Neuronal stem cell (in vitro differentiated cells): Measurements from ENCODE around the gene TBATA.
A peak's percentile ranks its signal among the peaks of the same experiment; 100 is the strongest.

Experiments
- DNase-seq: peaks from one replicate; pipeline ENCODE4 v3.0.0-alpha.2; 2013; ENCODE audit warnings: low spot score
- H2AFZ ChIP-seq: one replicate; pipeline ENCODE4 v1.6.1; 2013; ENCODE audit warnings: mild to moderate bottlenecking, low read length, inconsistent platforms
- H2AK5ac ChIP-seq: 2 replicates; pipeline ENCODE4 v1.6.1; 2013; ENCODE audit warnings: low read depth, mild to moderate bottlenecking, inconsistent platforms, low read length, moderate library complexity, mixed read lengths
- H2BK120ac ChIP-seq: 2 replicates; pipeline ENCODE4 v1.6.1; 2013; ENCODE audit warnings: low read depth, mild to moderate bottlenecking, inconsistent platforms, low read length, moderate library complexity, mixed read lengths
- H2BK12ac ChIP-seq: one replicate; pipeline ENCODE4 v1.6.1; 2013; ENCODE audit warnings: low read length, inconsistent platforms
- H2BK15ac ChIP-seq: 2 replicates; pipeline ENCODE4 v1.6.1; 2013; ENCODE audit warnings: mild to moderate bottlenecking, low read length, inconsistent platforms, mixed read lengths
- H2BK5ac ChIP-seq: one replicate; pipeline ENCODE4 v1.6.1; 2013; ENCODE audit warnings: inconsistent platforms, mild to moderate bottlenecking, low read length, moderate library complexity
- H3K14ac ChIP-seq: one replicate; pipeline ENCODE4 v1.6.1; 2013; ENCODE audit warnings: low read length, inconsistent platforms
- H3K18ac ChIP-seq: 2 replicates; pipeline ENCODE4 v1.6.1; 2013; ENCODE audit warnings: low read length, inconsistent platforms
- H3K23ac ChIP-seq: 2 replicates; pipeline ENCODE4 v1.6.1; 2013; ENCODE audit warnings: low read depth, mild to moderate bottlenecking, mixed read lengths, low read length, inconsistent platforms; ENCODE audit not compliant: poor library complexity
- H3K27ac ChIP-seq: replicated peaks from 3 replicates; pipeline ENCODE4 v1.5.1; 2013; ENCODE audit warnings: low read length, inconsistent platforms
- H3K27me3 ChIP-seq, 3 experiments: 2 replicates each; pipeline ENCODE4 v1.6.1; 2013; ENCODE audit warnings: low read length in 3 of 3, mild to moderate bottlenecking in 2 of 3, inconsistent platforms in 1 of 3, low read depth in 1 of 3, mixed read lengths in 1 of 3, moderate library complexity in 1 of 3; ENCODE audit not compliant: control insufficient read depth in 3 of 3, insufficient read depth in 3 of 3
- H3K36me3 ChIP-seq, 2 donors: replicated peaks in 1 of 2; 2 replicates each; pipeline ENCODE4 v1.6.1; 2013; ENCODE audit warnings: low read length in 2 of 2; ENCODE audit not compliant: control insufficient read depth in 2 of 2, insufficient read depth in 2 of 2
- H3K4ac ChIP-seq: 2 replicates; pipeline ENCODE4 v1.6.1; 2013; ENCODE audit warnings: inconsistent platforms, mild to moderate bottlenecking, low read length, moderate library complexity
- H3K4me1 ChIP-seq, 2 donors: 1 replicate in 1 of 2; 2 replicates in 1 of 2; pipeline ENCODE4 v1.6.1; 2013; ENCODE audit warnings: low read length in 2 of 2, low read depth in 1 of 2; ENCODE audit not compliant: control insufficient read depth in 2 of 2, insufficient read depth in 1 of 2
- H3K4me2 ChIP-seq: one replicate; pipeline ENCODE4 v1.6.1; 2013; ENCODE audit warnings: mild to moderate bottlenecking, low read length, inconsistent platforms; ENCODE audit not compliant: insufficient read depth, poor library complexity, severe bottlenecking
- H3K4me3 ChIP-seq, 2 donors: 2 replicates each; pipeline ENCODE4 v1.5.1; 2013; ENCODE audit warnings: low read length in 2 of 2, mild to moderate bottlenecking in 2 of 2, inconsistent platforms in 1 of 2, moderate library complexity in 1 of 2
- H3K79me1 ChIP-seq: one replicate; pipeline ENCODE4 v1.6.1; 2013; ENCODE audit warnings: low read depth, mild to moderate bottlenecking, inconsistent platforms, low read length, moderate library complexity
- H3K9ac ChIP-seq: one replicate; pipeline ENCODE4 v1.6.1; 2013; ENCODE audit warnings: mild to moderate bottlenecking, low read depth, low read length, inconsistent platforms; ENCODE audit not compliant: poor library complexity
- H3K9me3 ChIP-seq, 2 donors: replicated peaks in 1 of 2; 2 replicates each; pipeline versions ENCODE3 to v1.6.1; 2013; ENCODE audit warnings: low read length in 2 of 2, mild to moderate bottlenecking in 2 of 2, inconsistent platforms in 1 of 2, low read depth in 1 of 2, mixed read lengths in 1 of 2, moderate library complexity in 1 of 2; ENCODE audit not compliant: control insufficient read depth in 2 of 2, insufficient read depth in 1 of 2
- H4K8ac ChIP-seq: one replicate; pipeline ENCODE4 v1.6.1; 2013; ENCODE audit warnings: low read depth, mild to moderate bottlenecking, inconsistent platforms, low read length, moderate library complexity
- H4K91ac ChIP-seq: one replicate; pipeline ENCODE4 v1.6.1; 2013; ENCODE audit warnings: low read length, low read depth, mild to moderate bottlenecking, inconsistent platforms; ENCODE audit not compliant: poor library complexity
- WGBS, 2 donors: extraction: QIAGEN DNeasy Blood & Tissue Kit; methylation state at CpG; one replicate each; pipeline ENCODE4 v1.1.7; 2013; ENCODE audit warnings: missing lambda C conversion rate in 2 of 2, mixed read lengths in 1 of 2; ENCODE audit not compliant: insufficient read length in 2 of 2, insufficient replicate concordance in 1 of 2; ENCODE audit errors: extremely low coverage in 2 of 2; 5-methylcytosine and 5-hydroxymethylcytosine counted together

TBATA gene

GRCh38 chr10:70748801-70749573 lies 36.2 kb downstream of the TBATA start:
- Histone ChIP-seq H4K8ac (no peak overlapping the region), H3K9me3 (no peaks in the 10 kb centered on the region), H3K79me1 (no peaks in the 10 kb centered on the region), H2AFZ (no peak overlapping the region), H2BK5ac (no peak overlapping the region), H4K91ac (no peak overlapping the region), H3K27ac (no peak overlapping the region), H3K18ac (no peak overlapping the region), H3K36me3 (no peaks in the 10 kb centered on the region), H2BK12ac (no peak overlapping the region), H3K4me2 (no peak overlapping the region), H2AK5ac (no peak overlapping the region), H3K9ac (no peak overlapping the region), H2BK15ac (no peak overlapping the region), H2BK120ac (no peak overlapping the region), H3K23ac (no peak overlapping the region), H3K14ac (no peak overlapping the region), H3K4ac (no peak overlapping the region), H3K27me3 (peaks cover 0 to 5% (median 0%) of the 10 kb centered on the region in 3 experiments), H3K4me1 (peaks cover 0 to under 1% of the 10 kb centered on the region in 2 donors), H3K4me3 (no peak overlapping the region)
- no CpG with 5 or more reads among the region's 10 CpGs for WGBS, 2 donors
- no peak for DNase-seq

DNA sequence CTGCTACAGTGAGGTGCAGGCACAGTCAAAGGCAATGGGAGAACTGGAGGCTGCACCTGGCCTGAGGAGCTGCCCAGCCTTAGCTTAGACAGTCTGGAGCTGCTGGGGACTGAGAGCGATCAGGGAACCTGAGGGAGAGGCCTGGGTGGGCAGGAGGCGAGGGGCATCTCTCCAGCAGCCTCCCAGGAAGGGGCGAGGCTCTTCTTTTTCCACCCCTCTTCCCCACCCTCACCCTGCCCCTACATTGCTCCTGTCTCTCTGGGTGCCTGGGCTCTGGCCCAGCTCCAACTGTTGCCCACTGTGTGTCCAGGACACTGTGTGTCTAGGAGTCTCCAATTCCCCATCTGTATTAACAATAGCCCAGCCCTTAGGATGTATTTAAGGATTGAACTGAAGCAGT lies 36.9 kb downstream of the TBATA start:
- H3K23ac ChIP-seq, result no peak overlapping the region
- H3K14ac ChIP-seq, result no peak overlapping the region
- no peak overlapping the region for H4K8ac ChIP-seq
- H3K9me3 ChIP-seq, result no peaks in the 10 kb centered on the region
- no peak overlapping the region for H2AFZ ChIP-seq
- no peaks in the 10 kb centered on the region for H3K79me1 ChIP-seq
- H2BK12ac ChIP-seq, result no peak overlapping the region
- no peak overlapping the region for H2BK120ac ChIP-seq
- no peaks in the 10 kb centered on the region for H3K4me1 ChIP-seq
- H2BK15ac ChIP-seq, result no peak overlapping the region
- WGBS, 2 donors, result no CpG with 5 or more reads among the region's 3 CpGs
- H3K4me3 ChIP-seq, result no peak overlapping the region
- no peak overlapping the region for H3K18ac ChIP-seq
- H3K4me2 ChIP-seq, result no peak overlapping the region
- DNase-seq, result no peak
- no peak overlapping the region for H4K91ac ChIP-seq
- H3K27ac ChIP-seq, result no peak overlapping the region
- peaks cover 0 to 5% (median 0%) of the 10 kb centered on the region in 3 experiments for H3K27me3 ChIP-seq
- H2BK5ac ChIP-seq, result no peak overlapping the region
- no peaks in the 10 kb centered on the region for H3K36me3 ChIP-seq
- H2AK5ac ChIP-seq, result no peak overlapping the region
- H3K9ac ChIP-seq, result no peak overlapping the region
- no peak overlapping the region for H3K4ac ChIP-seq

DNA sequence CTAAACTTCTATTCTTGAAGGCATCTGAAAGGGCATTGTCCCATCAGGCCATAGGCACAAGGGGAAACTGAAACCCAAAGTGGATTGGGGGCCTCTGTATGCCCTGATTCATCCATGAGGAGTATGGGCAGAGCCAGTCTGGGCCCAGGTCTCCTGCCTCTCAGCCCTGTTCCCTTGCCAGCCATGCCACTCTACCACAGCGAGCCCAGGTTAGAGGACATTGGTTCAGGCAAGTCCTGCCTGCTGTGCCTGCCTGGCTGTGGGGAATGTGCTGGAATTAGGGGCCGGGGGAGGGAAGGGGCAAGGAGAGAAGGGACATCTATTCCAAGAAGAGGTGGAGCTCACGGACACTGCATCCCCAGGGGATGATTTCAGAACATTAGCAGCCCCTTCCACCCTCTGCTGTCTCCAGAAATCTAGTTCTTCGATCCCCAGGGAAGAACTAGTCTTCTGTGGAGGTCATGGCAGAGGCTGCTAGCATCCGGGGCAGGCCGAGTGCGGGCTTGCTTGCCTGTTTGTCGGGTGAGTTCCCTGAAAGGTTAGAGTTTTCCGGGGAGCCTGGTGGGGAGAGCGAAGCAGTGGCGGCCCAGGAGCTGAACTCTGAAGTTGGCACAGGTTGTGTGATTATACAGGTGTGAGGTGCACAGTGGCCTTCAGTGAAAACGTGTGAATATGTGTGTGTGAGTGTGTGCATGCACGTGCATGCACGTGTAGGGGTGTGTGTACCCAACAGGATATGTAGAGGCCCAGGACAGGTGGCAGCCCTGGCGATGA lies 37.8 kb downstream of the TBATA start:
- Histone ChIP-seq H4K91ac (no peak overlapping the region), H2BK15ac (peak overlapping the region; percentile 63), H3K79me1 (no peaks in the 10 kb centered on the region), H3K27me3 (peaks cover 0 to 5% (median 0%) of the 10 kb centered on the region in 3 experiments), H2AK5ac (no peak overlapping the region), H2BK5ac (no peak overlapping the region), H3K27ac (no peak overlapping the region), H3K4ac (no peak overlapping the region), H3K4me1 (no peaks in the 10 kb centered on the region), H2AFZ (no peak overlapping the region), H3K4me3 (no peak overlapping the region), H2BK120ac (no peak overlapping the region), H3K9me3 (no peaks in the 10 kb centered on the region), H3K18ac (peak overlapping the region; percentile 35), H3K14ac (no peak overlapping the region), H3K36me3 (no peaks in the 10 kb centered on the region), H2BK12ac (no peak overlapping the region), H4K8ac (no peak overlapping the region), H3K4me2 (no peak overlapping the region), H3K23ac (no peak overlapping the region), H3K9ac (no peak overlapping the region)
- DNase-seq, result no peak
- no CpG with 5 or more reads among the region's 15 CpGs for WGBS, 2 donors

DNA sequence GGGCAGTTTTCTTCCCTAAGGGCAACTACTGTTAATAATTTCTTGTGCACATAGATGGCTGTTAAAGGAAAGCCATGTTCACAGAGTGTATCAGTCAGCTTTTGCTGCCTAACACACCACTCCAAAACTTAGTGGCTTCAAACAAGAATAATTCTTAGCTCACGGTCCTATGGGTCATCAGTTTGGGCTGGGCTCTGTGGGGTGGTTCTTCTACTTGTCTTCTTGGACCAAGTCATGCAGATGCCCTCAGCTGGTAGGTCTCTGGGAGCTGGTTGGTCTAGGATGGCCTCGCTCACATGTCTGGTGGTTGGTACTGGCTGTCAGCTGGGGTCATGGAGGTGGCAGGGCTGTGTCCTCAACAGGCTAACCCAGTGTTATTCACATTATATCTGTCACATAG lies 39.6 kb downstream of the TBATA start:
- no peak overlapping the region for H2AFZ ChIP-seq
- no peak overlapping the region for H3K4me3 ChIP-seq
- H2BK15ac ChIP-seq, result no peak overlapping the region
- H3K4ac ChIP-seq, result no peak overlapping the region
- no peak overlapping the region for H2BK5ac ChIP-seq
- no peaks in the 10 kb centered on the region for H3K36me3 ChIP-seq
- peaks cover 0 to 5% (median 0%) of the 10 kb centered on the region in 3 experiments for H3K27me3 ChIP-seq
- no peak overlapping the region for H4K8ac ChIP-seq
- DNase-seq, result no peak
- H3K4me2 ChIP-seq, result no peak overlapping the region
- no CpG with 5 or more reads among the region's 2 CpGs for WGBS, 2 donors
- no peak overlapping the region for H2BK120ac ChIP-seq
- no peak overlapping the region for H2BK12ac ChIP-seq
- H3K79me1 ChIP-seq, result no peaks in the 10 kb centered on the region
- H3K14ac ChIP-seq, result no peak overlapping the region
- no peak overlapping the region for H3K27ac ChIP-seq
- no peaks in the 10 kb centered on the region for H3K9me3 ChIP-seq
- H3K18ac ChIP-seq, result no peak overlapping the region
- H3K23ac ChIP-seq, result no peak overlapping the region
- peak overlapping the region; percentile 12 for H4K91ac ChIP-seq
- H2AK5ac ChIP-seq, result no peak overlapping the region
- H3K4me1 ChIP-seq, result peaks cover 0 to under 1% of the 10 kb centered on the region in 2 donors
- H3K9ac ChIP-seq, result no peak overlapping the region
